ENCODE measurements around the gene DDX49.

DNA sequence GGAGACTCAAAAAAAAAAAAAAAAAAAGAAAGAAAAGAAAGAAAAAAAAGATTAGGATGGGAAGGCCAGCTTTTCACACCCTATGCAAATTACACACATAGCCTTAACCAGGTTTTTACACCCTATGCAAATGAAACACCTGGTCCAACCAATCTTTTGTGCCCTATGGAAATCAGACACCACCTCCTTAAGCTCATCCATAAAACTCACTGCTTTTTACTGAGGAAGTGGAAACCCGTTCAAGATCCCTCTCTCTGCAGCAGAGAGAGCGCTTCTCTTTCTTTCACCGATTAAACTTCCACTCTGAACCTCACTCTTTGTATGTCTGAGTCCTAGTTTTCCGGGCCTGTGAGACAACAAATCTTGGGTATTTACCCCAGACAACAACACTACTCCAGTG is 46.8 kb downstream of the DDX49 start:
- TF ChIP-seq, protein P1, sequence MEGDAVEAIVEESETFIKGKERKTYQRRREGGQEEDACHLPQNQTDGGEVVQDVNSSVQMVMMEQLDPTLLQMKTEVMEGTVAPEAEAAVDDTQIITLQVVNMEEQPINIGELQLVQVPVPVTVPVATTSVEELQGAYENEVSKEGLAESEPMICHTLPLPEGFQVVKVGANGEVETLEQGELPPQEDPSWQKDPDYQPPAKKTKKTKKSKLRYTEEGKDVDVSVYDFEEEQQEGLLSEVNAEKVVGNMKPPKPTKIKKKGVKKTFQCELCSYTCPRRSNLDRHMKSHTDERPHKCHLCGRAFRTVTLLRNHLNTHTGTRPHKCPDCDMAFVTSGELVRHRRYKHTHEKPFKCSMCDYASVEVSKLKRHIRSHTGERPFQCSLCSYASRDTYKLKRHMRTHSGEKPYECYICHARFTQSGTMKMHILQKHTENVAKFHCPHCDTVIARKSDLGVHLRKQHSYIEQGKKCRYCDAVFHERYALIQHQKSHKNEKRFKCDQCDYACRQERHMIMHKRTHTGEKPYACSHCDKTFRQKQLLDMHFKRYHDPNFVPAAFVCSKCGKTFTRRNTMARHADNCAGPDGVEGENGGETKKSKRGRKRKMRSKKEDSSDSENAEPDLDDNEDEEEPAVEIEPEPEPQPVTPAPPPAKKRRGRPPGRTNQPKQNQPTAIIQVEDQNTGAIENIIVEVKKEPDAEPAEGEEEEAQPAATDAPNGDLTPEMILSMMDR (IDR thresholded peaks at IDR 0.05; ENCODE audit: insufficient read depth, low read depth, low read length), result no peak
- no peak for TF ChIP-seq EZH2 (IDR thresholded peaks at IDR 0.05; ENCODE audit: insufficient read depth, low read length)
